ENCODE measurements around the gene MT1HL1.

Gene MT1HL1

GRCh38 chr1:237000191-237000590 lies 4.0 kb downstream of the MT1HL1 start:
- no peaks in the 10 kb centered on the region for H4K20me1 ChIP-seq (ENCODE audit: insufficient read depth, low read length)
- H3K79me2 ChIP-seq (ENCODE audit: low read length), result no peaks in the 10 kb centered on the region
- H3K4me2 ChIP-seq (ENCODE audit: low read depth, low read length), result no peak overlapping the region
- TF ChIP-seq EZH2phosphoT487 (IDR thresholded peaks at IDR 0.05; ENCODE audit: low read length) (no peak), CTCF (IDR thresholded peaks at IDR 0.05; ENCODE audit: low read length) (no peak), EZH2 (optimal IDR thresholded peaks at IDR 0.05; ENCODE audit: low read depth, low read length) (no peak)
- H3K4me3 ChIP-seq (ENCODE audit: low read length), result no peak overlapping the region
- H3F3A ChIP-seq (ENCODE audit: insufficient read depth, low read length), result no peaks in the 10 kb centered on the region
- H3K27me3 ChIP-seq (replicated peaks; ENCODE audit: insufficient read depth, low read length), result no peaks in the 10 kb centered on the region
- no peaks in the 10 kb centered on the region for H3K36me3 ChIP-seq (replicated peaks; ENCODE audit: insufficient read depth, low read length)
- no peaks in the 10 kb centered on the region for H3K9me2 ChIP-seq (replicated peaks; ENCODE audit: insufficient read depth, low read length)
- no peaks in the 10 kb centered on the region for H3K9me3 ChIP-seq (replicated peaks; ENCODE audit: insufficient read depth, low read length)
- no peak overlapping the region for H3K27ac ChIP-seq (ENCODE audit: low read length)
- no peak for DNase-seq
- no peak overlapping the region for H2AFZ ChIP-seq (ENCODE audit: low read length)
- no peaks in the 10 kb centered on the region for H3K4me1 ChIP-seq (ENCODE audit: low read length)
- no peak overlapping the region for H3K9ac ChIP-seq (ENCODE audit: low read length)

- H3K36me3 ChIP-seq (replicated peaks; ENCODE audit: insufficient read depth, low read length), result no peaks in the 10 kb centered on the region
- no peaks in the 10 kb centered on the region for H3K79me2 ChIP-seq (ENCODE audit: low read length)
- no peaks in the 10 kb centered on the region for H3K9me2 ChIP-seq (replicated peaks; ENCODE audit: insufficient read depth, low read length)
- H2AFZ ChIP-seq (ENCODE audit: low read length), result no peak overlapping the region
- no peak for TF ChIP-seq CTCF (IDR thresholded peaks at IDR 0.05; ENCODE audit: low read length)
- no peak for TF ChIP-seq EZH2 (optimal IDR thresholded peaks at IDR 0.05; ENCODE audit: low read depth, low read length)
- no peak for TF ChIP-seq EZH2phosphoT487 (IDR thresholded peaks at IDR 0.05; ENCODE audit: low read length)
- no peaks in the 10 kb centered on the region for H4K20me1 ChIP-seq (ENCODE audit: insufficient read depth, low read length)
- DNase-seq, result no peak
- no peak overlapping the region for H3K4me3 ChIP-seq (ENCODE audit: low read length)
- H3K9ac ChIP-seq (ENCODE audit: low read length), result no peak overlapping the region
- no peaks in the 10 kb centered on the region for H3K27me3 ChIP-seq (replicated peaks; ENCODE audit: insufficient read depth, low read length)
- H3F3A ChIP-seq (ENCODE audit: insufficient read depth, low read length), result no peaks in the 10 kb centered on the region
- H3K9me3 ChIP-seq (replicated peaks; ENCODE audit: insufficient read depth, low read length), result no peaks in the 10 kb centered on the region
- H3K4me1 ChIP-seq (ENCODE audit: low read length), result no peaks in the 10 kb centered on the region
- H3K27ac ChIP-seq (ENCODE audit: low read length), result no peak overlapping the region
- H3K4me2 ChIP-seq (ENCODE audit: low read depth, low read length), result no peak overlapping the region
These were observed 5.7 kb downstream of the MT1HL1 start for GRCh38 chr1:236998546-236998945.

- no peaks in the 10 kb centered on the region for H4K20me1 ChIP-seq (ENCODE audit: insufficient read depth, low read length)
- H3K36me3 ChIP-seq (replicated peaks; ENCODE audit: insufficient read depth, low read length), result no peaks in the 10 kb centered on the region
- H3K9me2 ChIP-seq (replicated peaks; ENCODE audit: insufficient read depth, low read length), result no peaks in the 10 kb centered on the region
- TF ChIP-seq EZH2 (optimal IDR thresholded peaks at IDR 0.05; ENCODE audit: low read depth, low read length) (no peak), EZH2phosphoT487 (IDR thresholded peaks at IDR 0.05; ENCODE audit: low read length) (no peak), CTCF (IDR thresholded peaks at IDR 0.05; ENCODE audit: low read length) (no peak)
- no peak for DNase-seq
- no peaks in the 10 kb centered on the region for H3K79me2 ChIP-seq (ENCODE audit: low read length)
- H3K27me3 ChIP-seq (replicated peaks; ENCODE audit: insufficient read depth, low read length), result no peaks in the 10 kb centered on the region
- no peaks in the 10 kb centered on the region for H3F3A ChIP-seq (ENCODE audit: insufficient read depth, low read length)
- no peaks in the 10 kb centered on the region for H3K4me1 ChIP-seq (ENCODE audit: low read length)
- no peak overlapping the region for H3K4me3 ChIP-seq (ENCODE audit: low read length)
- no peaks in the 10 kb centered on the region for H3K9me3 ChIP-seq (replicated peaks; ENCODE audit: insufficient read depth, low read length)
- no peak overlapping the region for H3K9ac ChIP-seq (ENCODE audit: low read length)
- H3K27ac ChIP-seq (ENCODE audit: low read length), result no peak overlapping the region
- no peak overlapping the region for H2AFZ ChIP-seq (ENCODE audit: low read length)
- no peak overlapping the region for H3K4me2 ChIP-seq (ENCODE audit: low read depth, low read length)
These were observed 6.4 kb downstream of the MT1HL1 start for GRCh38 chr1:236997882-236998281.

Measured in MM.1S (cell line).